Measurements from ENCODE around the gene CPZ. TPM values are rescaled to one million over a fixed set of nuclear protein-coding genes. Genes with fewer than 3 reads are reported as not detected.

CPZ gene
- polyA plus RNA-seq, 1 donor: 3.1 TPM

DNA sequence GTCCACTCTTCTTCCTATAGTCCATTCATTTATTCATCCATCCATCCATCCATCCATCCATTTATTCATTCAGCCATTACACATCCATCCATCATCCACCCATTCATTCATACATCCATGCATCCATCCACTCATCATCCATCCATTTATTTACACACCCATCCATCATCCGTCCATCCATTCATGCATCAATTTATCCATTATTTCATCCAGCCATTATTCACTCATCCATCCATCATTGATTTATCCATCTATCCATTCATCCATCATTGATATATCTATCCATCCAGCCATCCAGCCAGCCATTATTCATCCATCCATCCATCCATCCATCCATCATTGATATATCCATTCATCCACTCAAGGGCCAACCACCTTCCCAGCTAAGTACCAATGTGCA lies 12.7 kb downstream of the CPZ start:
- Histone ChIP-seq H3K9me3 (ENCODE audit: control insufficient read depth, low read depth, low read length) (no peaks in the 10 kb centered on the region), H3K27ac (ENCODE audit: low read length) (no peak overlapping the region), H3K4me1 (ENCODE audit: control insufficient read depth, insufficient read depth, low read length) (no peaks in the 10 kb centered on the region), H3K27me3 (ENCODE audit: control insufficient read depth, insufficient read depth, low read length) (no peaks in the 10 kb centered on the region), H3K36me3 (ENCODE audit: control insufficient read depth, insufficient read depth, low read length) (no peaks in the 10 kb centered on the region), H3K4me3 (ENCODE audit: low read length) (no peak overlapping the region)
- WGBS (ENCODE audit: insufficient coverage, low lambda C conversion rate): 100% methylated on average over 1 of the region's 1 CpG
- no peak for DNase-seq

DNA sequence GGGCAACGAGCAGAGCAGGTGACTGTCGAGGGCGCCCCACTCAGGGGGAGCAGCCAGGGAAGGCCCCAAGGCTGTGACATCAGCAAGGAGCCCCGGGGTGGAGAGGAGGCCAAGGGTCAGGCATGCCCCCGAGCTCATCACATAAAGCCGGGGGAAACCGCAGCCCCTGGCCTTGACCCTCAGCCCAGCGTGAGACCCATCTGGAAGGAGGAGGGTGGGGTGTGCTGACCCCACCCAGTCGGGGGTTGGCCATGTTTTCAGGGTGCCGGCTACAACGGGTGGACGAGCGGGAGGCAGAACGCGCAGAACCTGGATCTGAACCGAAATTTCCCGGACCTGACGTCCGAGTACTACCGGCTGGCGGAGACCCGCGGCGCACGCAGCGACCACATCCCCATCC lies 13.9 kb downstream of the CPZ start:
- no peak overlapping the region for H3K4me3 ChIP-seq (ENCODE audit: low read length)
- no peak for DNase-seq
- H3K27ac ChIP-seq (ENCODE audit: low read length): no peak overlapping the region
- H3K4me1 ChIP-seq (ENCODE audit: control insufficient read depth, insufficient read depth, low read length): no peaks in the 10 kb centered on the region
- no peaks in the 10 kb centered on the region for H3K36me3 ChIP-seq (ENCODE audit: control insufficient read depth, insufficient read depth, low read length)
- H3K9me3 ChIP-seq (ENCODE audit: control insufficient read depth, low read depth, low read length): no peaks in the 10 kb centered on the region
- no CpG with 5 or more reads among the region's 26 CpGs for WGBS (ENCODE audit: insufficient coverage, low lambda C conversion rate)
- no peaks in the 10 kb centered on the region for H3K27me3 ChIP-seq (ENCODE audit: control insufficient read depth, insufficient read depth, low read length)

DNA sequence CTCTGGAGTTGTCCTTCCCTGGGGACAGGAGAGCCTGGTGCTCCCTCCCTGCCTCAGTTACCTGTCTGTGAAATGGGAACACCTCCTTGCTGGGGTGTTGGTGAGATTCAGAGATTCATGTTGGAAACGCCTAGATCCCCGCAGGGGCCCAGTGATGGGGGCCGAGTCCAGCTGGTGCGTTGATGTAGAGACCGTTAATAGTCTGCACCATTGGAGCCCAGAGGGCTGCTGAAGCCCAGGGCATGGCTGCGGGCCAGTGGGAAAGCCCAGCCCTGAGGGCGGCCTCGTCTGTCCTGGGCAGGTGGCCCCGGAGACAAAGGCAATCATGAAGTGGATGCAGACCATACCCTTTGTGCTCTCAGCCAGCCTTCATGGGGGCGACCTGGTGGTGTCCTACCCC lies 14.4 kb downstream of the CPZ start:
- no CpG with 5 or more reads among the region's 10 CpGs for WGBS (ENCODE audit: insufficient coverage, low lambda C conversion rate)
- Histone ChIP-seq H3K4me1 (ENCODE audit: control insufficient read depth, insufficient read depth, low read length) (no peaks in the 10 kb centered on the region), H3K4me3 (ENCODE audit: low read length) (no peak overlapping the region), H3K36me3 (ENCODE audit: control insufficient read depth, insufficient read depth, low read length) (no peaks in the 10 kb centered on the region), H3K27ac (ENCODE audit: low read length) (no peak overlapping the region), H3K27me3 (ENCODE audit: control insufficient read depth, insufficient read depth, low read length) (no peaks in the 10 kb centered on the region), H3K9me3 (ENCODE audit: control insufficient read depth, low read depth, low read length) (no peaks in the 10 kb centered on the region)
- no peak for DNase-seq

DNA sequence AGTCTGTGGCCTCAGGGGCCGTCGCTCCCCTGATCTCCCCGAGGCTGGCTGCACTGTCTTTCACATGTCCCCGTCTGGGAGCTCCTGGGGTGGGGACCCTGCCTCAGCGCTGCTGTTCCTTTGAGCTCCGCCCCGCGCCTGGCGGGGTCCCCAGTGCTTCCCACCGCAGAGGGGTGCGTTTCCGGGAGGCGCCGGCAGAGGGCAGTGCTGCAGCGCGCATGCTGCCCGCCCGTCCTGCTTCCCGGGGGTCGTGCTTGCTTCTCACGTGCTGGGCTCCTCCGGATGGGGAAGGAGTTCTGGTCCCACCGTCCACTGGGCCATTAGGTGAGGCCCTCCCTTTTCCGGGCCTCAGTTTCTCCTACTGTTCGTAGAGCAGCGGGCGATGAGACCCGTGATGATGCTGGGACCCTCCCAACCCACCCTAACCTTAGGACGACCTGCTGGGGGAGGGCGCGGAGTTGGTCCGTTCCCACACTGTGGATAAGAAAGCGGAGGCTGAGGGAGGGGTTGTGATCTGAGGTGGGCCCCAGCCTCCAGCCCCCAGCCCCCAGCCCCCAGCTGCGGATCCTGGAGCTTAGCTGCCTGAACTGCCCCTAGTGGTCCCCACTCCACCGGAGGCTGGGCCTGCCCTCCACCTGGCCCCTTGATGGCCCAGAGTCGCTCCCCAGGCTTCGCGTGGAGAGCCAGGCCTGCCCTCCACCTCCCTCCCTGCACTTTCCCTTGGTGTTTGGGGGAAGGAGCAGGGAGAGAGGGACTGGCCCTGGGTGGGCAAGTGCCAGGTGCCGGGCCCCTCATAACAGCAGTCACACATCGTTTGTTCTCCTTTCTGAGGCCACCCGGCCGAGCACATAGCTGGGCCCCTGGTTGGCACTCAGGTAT lies 15.3 kb downstream of the CPZ start:
- WGBS (ENCODE audit: insufficient coverage, low lambda C conversion rate): no CpG with 5 or more reads among the region's 42 CpGs
- no peak for DNase-seq
- Histone ChIP-seq H3K27ac (ENCODE audit: low read length) (no peak overlapping the region), H3K9me3 (ENCODE audit: control insufficient read depth, low read depth, low read length) (no peaks in the 10 kb centered on the region), H3K36me3 (ENCODE audit: control insufficient read depth, insufficient read depth, low read length) (no peaks in the 10 kb centered on the region), H3K4me1 (ENCODE audit: control insufficient read depth, insufficient read depth, low read length) (no peaks in the 10 kb centered on the region), H3K4me3 (ENCODE audit: low read length) (no peak overlapping the region), H3K27me3 (ENCODE audit: control insufficient read depth, insufficient read depth, low read length) (no peaks in the 10 kb centered on the region)

DNA sequence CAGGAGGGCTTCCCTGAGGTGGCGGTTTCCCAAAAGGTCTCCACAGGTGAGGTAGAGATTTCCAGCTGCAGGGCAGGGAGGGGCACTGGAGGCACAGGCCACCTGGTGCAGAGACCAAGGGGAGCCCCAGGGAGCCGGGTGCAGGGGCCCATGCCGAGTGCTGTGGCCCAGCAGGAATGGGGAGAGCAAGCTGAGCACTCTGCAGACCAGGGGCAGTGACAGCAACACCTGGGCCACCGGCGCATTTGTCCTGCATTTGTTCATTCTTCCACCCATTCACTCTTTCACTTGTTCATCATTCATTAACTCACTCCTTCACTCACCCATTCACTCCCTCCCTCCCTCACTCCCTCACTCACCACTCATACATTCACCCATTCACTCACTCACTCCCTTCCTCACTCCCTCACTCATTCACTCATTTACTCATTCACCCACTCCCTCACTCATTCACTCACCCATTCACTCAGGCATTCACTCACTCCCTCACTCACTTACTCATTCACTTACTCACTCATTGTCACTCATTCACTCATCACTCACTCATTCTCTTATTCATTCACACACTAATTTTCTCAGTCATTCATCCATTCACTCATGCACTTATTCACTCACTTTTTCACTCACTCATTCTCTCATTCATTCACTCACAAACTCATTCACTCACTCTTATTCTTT lies 16.3 kb downstream of the CPZ start:
- DNase-seq: no peak
- WGBS (ENCODE audit: insufficient coverage, low lambda C conversion rate): 93% methylated on average over 2 of the region's 5 CpGs
- H3K9me3 ChIP-seq (ENCODE audit: control insufficient read depth, low read depth, low read length): no peaks in the 10 kb centered on the region
- H3K36me3 ChIP-seq (ENCODE audit: control insufficient read depth, insufficient read depth, low read length): no peaks in the 10 kb centered on the region
- H3K27me3 ChIP-seq (ENCODE audit: control insufficient read depth, insufficient read depth, low read length): no peaks in the 10 kb centered on the region
- no peak overlapping the region for H3K27ac ChIP-seq (ENCODE audit: low read length)
- no peaks in the 10 kb centered on the region for H3K4me1 ChIP-seq (ENCODE audit: control insufficient read depth, insufficient read depth, low read length)
- no peak overlapping the region for H3K4me3 ChIP-seq (ENCODE audit: low read length)

DNA sequence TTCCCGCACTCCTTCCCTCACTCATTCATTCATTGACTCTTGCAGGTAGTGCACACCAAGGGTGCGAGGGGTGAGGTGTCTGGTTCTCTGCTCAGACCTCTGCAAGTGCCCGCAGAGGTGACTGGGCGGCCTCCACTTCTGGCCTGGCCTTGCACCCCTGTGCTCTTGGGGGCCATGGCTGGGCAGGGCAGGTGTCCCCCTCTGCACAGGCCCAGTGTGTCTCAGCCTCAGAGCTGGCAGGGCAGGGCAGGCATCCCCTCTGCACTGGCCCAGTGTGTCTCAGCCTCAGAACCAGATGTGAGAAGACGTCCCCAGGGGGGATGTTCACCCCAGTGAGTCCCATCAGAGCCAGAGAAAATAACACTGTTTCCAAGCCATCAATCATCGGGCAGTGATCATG lies 16.8 kb downstream of the CPZ start:
- Histone ChIP-seq H3K27ac (ENCODE audit: low read length) (no peak overlapping the region), H3K4me1 (ENCODE audit: control insufficient read depth, insufficient read depth, low read length) (no peaks in the 10 kb centered on the region), H3K9me3 (ENCODE audit: control insufficient read depth, low read depth, low read length) (no peaks in the 10 kb centered on the region), H3K36me3 (ENCODE audit: control insufficient read depth, insufficient read depth, low read length) (no peaks in the 10 kb centered on the region), H3K27me3 (ENCODE audit: control insufficient read depth, insufficient read depth, low read length) (no peaks in the 10 kb centered on the region), H3K4me3 (ENCODE audit: low read length) (no peak overlapping the region)
- WGBS (ENCODE audit: insufficient coverage, low lambda C conversion rate): 100% methylated on average over 1 of the region's 6 CpGs
- DNase-seq: no peak

DNA sequence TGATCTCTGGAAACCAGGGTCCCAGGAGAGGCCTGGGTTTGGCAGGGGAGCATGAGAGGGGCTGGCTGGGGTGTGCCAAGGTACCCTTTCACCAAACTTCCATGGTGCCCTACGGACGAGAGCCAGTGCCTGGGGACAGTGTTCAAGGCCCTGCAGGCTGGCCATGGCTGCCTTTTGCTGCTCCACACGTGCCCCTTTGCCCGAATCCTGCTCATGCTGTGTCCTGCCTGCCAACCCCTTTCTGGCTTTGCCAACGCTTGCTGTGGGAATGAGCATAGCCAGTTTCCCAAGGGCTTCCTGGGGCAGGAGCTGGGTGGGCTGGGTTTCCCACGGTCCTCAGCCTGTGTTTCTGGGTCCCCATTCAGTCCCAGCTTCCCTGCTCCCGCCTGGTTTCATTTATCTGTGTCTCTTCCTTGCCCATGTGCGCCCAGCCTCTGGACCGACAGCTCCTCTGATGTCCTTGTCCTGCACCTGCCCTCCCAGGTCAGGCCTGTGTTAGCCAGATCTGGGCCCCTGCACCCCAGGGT lies 17.3 kb downstream of the CPZ start:
- H3K4me1 ChIP-seq (ENCODE audit: control insufficient read depth, insufficient read depth, low read length): no peaks in the 10 kb centered on the region
- H3K27ac ChIP-seq (ENCODE audit: low read length): no peak overlapping the region
- no peaks in the 10 kb centered on the region for H3K36me3 ChIP-seq (ENCODE audit: control insufficient read depth, insufficient read depth, low read length)
- no CpG with 5 or more reads among the region's 9 CpGs for WGBS (ENCODE audit: insufficient coverage, low lambda C conversion rate)
- H3K9me3 ChIP-seq (ENCODE audit: control insufficient read depth, low read depth, low read length): no peaks in the 10 kb centered on the region
- H3K27me3 ChIP-seq (ENCODE audit: control insufficient read depth, insufficient read depth, low read length): no peaks in the 10 kb centered on the region
- H3K4me3 ChIP-seq (ENCODE audit: low read length): no peak overlapping the region
- DNase-seq: no peak

DNA sequence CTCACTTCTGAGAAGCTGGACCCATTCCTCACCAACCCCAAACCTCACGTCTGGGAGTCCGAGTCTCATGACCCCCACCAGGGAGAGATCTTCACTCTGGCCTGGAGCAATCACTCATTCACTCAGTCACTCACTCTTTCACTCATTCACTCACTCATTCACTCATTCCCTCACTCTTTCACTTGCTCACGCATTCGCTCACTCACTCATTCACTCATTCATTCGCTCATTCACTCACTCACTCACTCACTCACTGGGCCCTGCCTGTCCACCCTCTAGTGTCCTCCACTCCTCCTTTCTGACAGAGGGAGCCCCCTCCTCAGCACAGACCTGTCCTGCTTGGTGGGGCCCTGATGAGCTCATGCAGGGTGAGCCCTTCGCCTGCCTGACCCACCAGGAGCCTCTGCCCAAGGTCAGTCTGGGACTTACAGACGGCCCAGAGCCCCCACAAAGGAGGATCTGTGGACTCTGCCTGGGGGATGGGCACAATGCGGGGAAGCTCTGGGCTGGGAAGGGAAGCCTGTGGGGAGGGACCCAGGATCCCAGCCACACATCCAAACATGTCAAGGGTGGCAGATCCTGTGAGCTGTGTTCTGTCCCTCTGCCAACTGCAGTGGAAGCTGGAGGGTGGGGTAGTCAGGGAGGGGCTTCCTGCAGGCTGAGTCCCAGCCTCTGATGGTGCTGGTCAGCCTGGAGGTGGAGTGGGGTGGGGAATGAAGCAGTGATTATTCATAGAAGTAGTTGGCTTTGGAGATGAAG lies 18.5 kb downstream of the CPZ start:
- no peak overlapping the region for H3K4me3 ChIP-seq (ENCODE audit: low read length)
- no peaks in the 10 kb centered on the region for H3K36me3 ChIP-seq (ENCODE audit: control insufficient read depth, insufficient read depth, low read length)
- H3K4me1 ChIP-seq (ENCODE audit: control insufficient read depth, insufficient read depth, low read length): no peaks in the 10 kb centered on the region
- no peaks in the 10 kb centered on the region for H3K9me3 ChIP-seq (ENCODE audit: control insufficient read depth, low read depth, low read length)
- 100% methylated on average over 2 of the region's 8 CpGs for WGBS (ENCODE audit: insufficient coverage, low lambda C conversion rate)
- H3K27me3 ChIP-seq (ENCODE audit: control insufficient read depth, insufficient read depth, low read length): no peaks in the 10 kb centered on the region
- no peak for DNase-seq
- H3K27ac ChIP-seq (ENCODE audit: low read length): no peak overlapping the region

DNA sequence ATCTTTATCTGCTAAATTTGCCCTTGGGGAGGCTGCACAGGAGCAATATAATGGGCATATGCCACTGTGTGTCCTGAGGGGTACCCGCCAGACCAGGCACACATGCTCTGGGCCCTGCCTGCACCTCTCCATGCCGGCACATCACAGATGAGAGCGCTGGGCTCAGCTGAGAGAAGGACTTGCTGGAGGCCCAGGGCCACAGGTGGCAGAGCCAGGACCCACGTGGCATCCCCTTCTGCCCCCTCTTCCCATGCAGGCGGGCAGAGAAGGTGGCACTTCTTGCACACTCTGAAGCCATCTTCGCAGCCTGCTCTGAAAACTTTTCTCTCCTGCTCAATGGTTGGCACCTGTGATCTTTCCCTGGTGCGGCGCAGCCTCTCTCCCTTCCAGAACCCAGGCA lies 20.1 kb downstream of the CPZ start:
- WGBS (ENCODE audit: insufficient coverage, low lambda C conversion rate): no CpG with 5 or more reads among the region's 8 CpGs
- Histone ChIP-seq H3K4me1 (ENCODE audit: control insufficient read depth, insufficient read depth, low read length) (no peaks in the 10 kb centered on the region), H3K27me3 (ENCODE audit: control insufficient read depth, insufficient read depth, low read length) (no peaks in the 10 kb centered on the region), H3K9me3 (ENCODE audit: control insufficient read depth, low read depth, low read length) (no peaks in the 10 kb centered on the region), H3K4me3 (ENCODE audit: low read length) (no peak overlapping the region), H3K36me3 (ENCODE audit: control insufficient read depth, insufficient read depth, low read length) (no peaks in the 10 kb centered on the region), H3K27ac (ENCODE audit: low read length) (no peak overlapping the region)
- no peak for DNase-seq

Measured in large intestine (tissue), 3 donors.